ENCODE measurements around the gene FOXN3. TPM values are rescaled to one million over a fixed set of nuclear protein-coding genes. Genes with fewer than 3 reads are reported as not detected.
"Not testable (repeated sequence)": the region's sequence is repeated elsewhere in the genome, so short reads cannot be mapped to it uniquely, and the experiment has no call there.

Gene FOXN3
- total RNA-seq, 1 donor from 2014 or later = 41.4 TPM

GRCh38 chr14:89206389-89207031, 210.5 kb downstream of the FOXN3 start:
- peaks cover 7% of the 10 kb centered on the region for H3K36me3 Mint-ChIP-seq (ENCODE audit: low read depth)
- H3K4me3 Mint-ChIP-seq = no peak overlapping the region
- H3K9me3 Mint-ChIP-seq = no peaks in the 10 kb centered on the region
- no peak for TF ChIP-seq CTCF (conservative IDR thresholded peaks at IDR 0.05)
- peaks cover 11% of the 10 kb centered on the region for H3K4me1 Mint-ChIP-seq
- H3K27ac Mint-ChIP-seq (ENCODE audit: unreplicated experiment) = no peak overlapping the region
- H3K27me3 Mint-ChIP-seq (ENCODE audit: low read depth) = no peaks in the 10 kb centered on the region
- no peak for DNase-seq (ENCODE audit: low read depth, low spot score)

GRCh38 chr14:89205137-89205740, 211.8 kb downstream of the FOXN3 start:
- Mint-ChIP-seq H3K36me3 (ENCODE audit: low read depth) (peaks cover 5% of the 10 kb centered on the region), H3K9me3 (no peaks in the 10 kb centered on the region), H3K4me3 (no peak overlapping the region), H3K27ac (ENCODE audit: unreplicated experiment) (no peak overlapping the region), H3K4me1 (peaks cover 11% of the 10 kb centered on the region), H3K27me3 (ENCODE audit: low read depth) (no peaks in the 10 kb centered on the region)
- no peak for DNase-seq (ENCODE audit: low read depth, low spot score)
- TF ChIP-seq CTCF (conservative IDR thresholded peaks at IDR 0.05) = no peak

GRCh38 chr14:89202413-89203190, 214.4 kb downstream of the FOXN3 start:
- no peak for DNase-seq (ENCODE audit: low read depth, low spot score)
- H3K27me3 Mint-ChIP-seq (ENCODE audit: low read depth) = no peaks in the 10 kb centered on the region
- no peak overlapping the region for H3K4me3 Mint-ChIP-seq
- H3K36me3 Mint-ChIP-seq (ENCODE audit: low read depth) = peaks cover 7% of the 10 kb centered on the region
- H3K4me1 Mint-ChIP-seq = peaks cover 5% of the 10 kb centered on the region
- TF ChIP-seq CTCF (conservative IDR thresholded peaks at IDR 0.05) = no peak
- H3K9me3 Mint-ChIP-seq = no peaks in the 10 kb centered on the region
- no peak overlapping the region for H3K27ac Mint-ChIP-seq (ENCODE audit: unreplicated experiment)

GRCh38 chr14:89201645-89202044, 215.4 kb downstream of the FOXN3 start:
- H3K4me3 Mint-ChIP-seq = no peak overlapping the region

GRCh38 chr14:89199357-89199756, 217.7 kb downstream of the FOXN3 start:
- not testable (repeated sequence) for H3K36me3 Mint-ChIP-seq (ENCODE audit: low read depth); DNase-seq (ENCODE audit: low read depth, low spot score); H3K4me1 Mint-ChIP-seq; H3K27me3 Mint-ChIP-seq (ENCODE audit: low read depth); H3K9me3 Mint-ChIP-seq; H3K27ac Mint-ChIP-seq (ENCODE audit: unreplicated experiment); H3K4me3 Mint-ChIP-seq

More at GRCh38 chr14:89201645-89202044, 215.4 kb downstream of the FOXN3 start:
- no peak for DNase-seq (ENCODE audit: low read depth, low spot score)
- Mint-ChIP-seq H3K36me3 (ENCODE audit: low read depth) (peaks cover 11% of the 10 kb centered on the region), H3K27me3 (ENCODE audit: low read depth) (no peaks in the 10 kb centered on the region), H3K27ac (ENCODE audit: unreplicated experiment) (no peak overlapping the region), H3K4me1 (no peaks in the 10 kb centered on the region), H3K9me3 (peaks cover 3% of the 10 kb centered on the region)
- TF ChIP-seq CTCF (conservative IDR thresholded peaks at IDR 0.05) = no peak

Data from neural crest cell (in vitro differentiated cells).